HepG2 (cell line): ENCODE results near the gene RTN4RL2. TPM values are rescaled to one million over a fixed set of nuclear protein-coding genes. Genes with fewer than 3 reads are reported as not detected.

ENCODE experiments used
- FOXP1 ChIP-seq, 2 experiments: fragments of 450-650 bp in 1 of 2; IDR thresholded peaks; 2 replicates each; pipeline ENCODE4 v1.6.1; 2017 to 2018; ENCODE audit warnings: antibody characterized with exemption in 1 of 2
- GTF3A ChIP-seq: sonication (generic); formaldehyde crosslinking; conservative IDR thresholded peaks from 2 replicates; pipeline ENCODE4 v1.4.0; 2020; ENCODE audit warnings: mild to moderate bottlenecking, missing genetic modification reagents
- MAF1 ChIP-seq: sonication (generic); formaldehyde crosslinking; IDR thresholded peaks from 2 replicates; pipeline ENCODE4 v1.5.0; 2020; ENCODE audit warnings: missing genetic modification reagents, borderline replicate concordance
- PHB2 ChIP-seq: fragments of 450-650 bp; IDR thresholded peaks from 2 replicates; pipeline ENCODE4 v1.6.1; 2018; ENCODE audit not compliant: partially characterized antibody
- PITX1 ChIP-seq: sonication (generic); formaldehyde crosslinking; IDR thresholded peaks from 2 replicates; pipeline ENCODE4 v1.5.1; 2020; ENCODE audit warnings: mild to moderate bottlenecking, missing genetic modification reagents
- POLR2A ChIP-seq, 2 experiments: IDR thresholded peaks; 2 replicates each; pipeline ENCODE4 v1.6.1; 2011; ENCODE audit warnings: low read depth in 2 of 2, low read length in 2 of 2, mild to moderate bottlenecking in 1 of 2, moderate library complexity in 1 of 2; ENCODE audit not compliant: insufficient read depth in 1 of 2
- PRPF4 ChIP-seq: fragments of 200-400 bp; formaldehyde crosslinking; IDR thresholded peaks from 2 replicates; pipeline ENCODE4 v1.6.1; 2016; ENCODE audit warnings: low read length, low read depth; ENCODE audit not compliant: poor library complexity, severe bottlenecking
- SMAD3 ChIP-seq: sonication (generic); formaldehyde crosslinking; IDR thresholded peaks from 2 replicates; pipeline ENCODE4 v1.4.0; 2020; ENCODE audit warnings: missing genetic modification reagents
- SMAD9 ChIP-seq: sonication (generic); formaldehyde crosslinking; IDR thresholded peaks from 2 replicates; pipeline ENCODE4 v1.5.1; 2020; ENCODE audit warnings: mild to moderate bottlenecking, missing genetic modification reagents
- ZNF24 ChIP-seq: fragments of 450-650 bp; IDR thresholded peaks from 2 replicates; pipeline ENCODE4 v1.6.1; 2017; ENCODE audit warnings: antibody characterized with exemption, mild to moderate bottlenecking
- ZNF33B ChIP-seq: sonication (generic); formaldehyde crosslinking; IDR thresholded peaks from 2 replicates; pipeline ENCODE4 v1.5.1; 2020; ENCODE audit warnings: mild to moderate bottlenecking, missing genetic modification reagents
- ZNF496 ChIP-seq: sonication (generic); formaldehyde crosslinking; IDR thresholded peaks from 2 replicates; pipeline ENCODE4 v1.8.1; 2023; ENCODE audit warnings: mild to moderate bottlenecking, moderate library complexity, missing genetic modification reagents; ENCODE audit not compliant: insufficient replicate concordance
- polyA plus RNA-seq, 8 experiments: library from polyadenylated mRNA; depleted of rRNA in 3 of 8; stranded (reverse) in 7 of 8; unstranded in 1 of 8; fragments of >200 nt; fragmentation: Illumina TruSeq in 4 of 8; extraction: Trizol in 4 of 8; gene quantifications; 2 replicates each; pipeline versions ENCODE4 v1.2.1 to v1.2.3, GENCODE V29; 2011 to 2016; ENCODE audit warnings: low read depth in 4 of 8, missing spikeins in 1 of 8, mixed read lengths in 1 of 8; ENCODE audit not compliant: insufficient read depth in 1 of 8
- total RNA-seq, 5 experiments: library from RNA; depleted of rRNA; stranded (reverse); fragments of >200 nt; fragmentation: Illumina TruSeq; extraction: Trizol; gene quantifications; 2 replicates each; pipeline ENCODE4 v1.2.3, GENCODE V29; 2016; ENCODE audit warnings: low read depth in 1 of 5
- TF ChIP-seq, protein P1 (sequence below): sonication (generic); formaldehyde crosslinking; IDR thresholded peaks from 2 replicates; pipeline ENCODE4 v1.4.0; 2020; ENCODE audit warnings: missing genetic modification reagents, borderline replicate concordance
- TF ChIP-seq, protein P2 (sequence below): sonication (generic); formaldehyde crosslinking; IDR thresholded peaks from 2 replicates; pipeline ENCODE4 v1.4.0; 2020; ENCODE audit warnings: missing genetic modification reagents
- TF ChIP-seq, protein P3 (sequence below): IDR thresholded peaks from 2 replicates; pipeline ENCODE4 v1.6.1; 2012; ENCODE audit warnings: inconsistent platforms
- TF ChIP-seq, protein P4 (sequence below): sonication (generic); formaldehyde crosslinking; IDR thresholded peaks from 2 replicates; pipeline ENCODE4 v1.4.0; 2020; ENCODE audit warnings: missing genetic modification reagents, mild to moderate bottlenecking, borderline replicate concordance
- TF ChIP-seq, protein P5 (sequence below): sonication (generic); formaldehyde crosslinking; IDR thresholded peaks from 2 replicates; pipeline ENCODE4 v1.9.0; 2022; ENCODE audit warnings: low read depth, missing genetic modification reagents

The RTN4RL2 gene
- total and polyA plus RNA-seq, 2 of the 13 experiments (the other 11 are each of a cell fraction or from before 2014, with no cell fraction given): 1.3 to 4.3 TPM

DNA sequence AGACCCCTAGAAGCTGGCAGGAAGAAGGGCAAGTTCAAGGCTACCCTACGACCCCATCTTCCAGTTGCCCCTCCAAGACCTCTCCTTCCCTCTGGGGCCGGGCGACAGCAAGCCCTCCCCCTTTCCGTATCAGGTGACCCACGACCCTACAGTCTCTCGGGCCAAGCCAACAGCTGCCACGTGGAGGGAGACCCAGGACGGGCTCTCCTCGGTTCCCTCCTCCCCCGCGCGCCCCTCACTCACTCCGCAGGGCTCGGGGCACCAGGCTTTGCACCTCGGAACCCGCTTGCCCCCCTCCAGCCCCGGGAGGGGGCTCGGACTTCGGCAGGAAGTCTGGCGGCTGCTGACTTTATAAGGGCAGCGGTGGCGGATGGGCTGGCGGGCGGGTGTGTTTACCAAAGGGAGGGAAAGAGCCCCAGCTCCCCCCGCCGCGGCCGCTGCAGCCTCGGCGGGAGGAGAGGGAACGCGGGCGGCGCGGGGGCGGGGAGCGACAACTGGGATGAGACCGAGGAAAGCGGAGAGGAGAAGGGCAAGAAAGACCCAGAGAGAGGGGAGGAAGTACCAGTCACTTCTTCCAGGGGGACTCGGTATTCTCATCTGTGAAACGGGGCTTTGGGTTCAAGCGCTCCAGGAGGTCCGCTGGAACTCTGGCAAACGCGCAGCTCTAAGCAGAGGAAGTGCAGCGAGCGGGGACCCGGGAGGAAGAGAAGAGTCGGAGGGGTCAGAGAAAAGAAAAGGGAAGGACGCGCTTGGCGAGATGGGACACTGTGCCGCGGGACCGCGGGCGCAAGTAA lies 54.4 kb downstream of the RTN4RL2 start (continued):
- TF ChIP-seq, protein P1, sequence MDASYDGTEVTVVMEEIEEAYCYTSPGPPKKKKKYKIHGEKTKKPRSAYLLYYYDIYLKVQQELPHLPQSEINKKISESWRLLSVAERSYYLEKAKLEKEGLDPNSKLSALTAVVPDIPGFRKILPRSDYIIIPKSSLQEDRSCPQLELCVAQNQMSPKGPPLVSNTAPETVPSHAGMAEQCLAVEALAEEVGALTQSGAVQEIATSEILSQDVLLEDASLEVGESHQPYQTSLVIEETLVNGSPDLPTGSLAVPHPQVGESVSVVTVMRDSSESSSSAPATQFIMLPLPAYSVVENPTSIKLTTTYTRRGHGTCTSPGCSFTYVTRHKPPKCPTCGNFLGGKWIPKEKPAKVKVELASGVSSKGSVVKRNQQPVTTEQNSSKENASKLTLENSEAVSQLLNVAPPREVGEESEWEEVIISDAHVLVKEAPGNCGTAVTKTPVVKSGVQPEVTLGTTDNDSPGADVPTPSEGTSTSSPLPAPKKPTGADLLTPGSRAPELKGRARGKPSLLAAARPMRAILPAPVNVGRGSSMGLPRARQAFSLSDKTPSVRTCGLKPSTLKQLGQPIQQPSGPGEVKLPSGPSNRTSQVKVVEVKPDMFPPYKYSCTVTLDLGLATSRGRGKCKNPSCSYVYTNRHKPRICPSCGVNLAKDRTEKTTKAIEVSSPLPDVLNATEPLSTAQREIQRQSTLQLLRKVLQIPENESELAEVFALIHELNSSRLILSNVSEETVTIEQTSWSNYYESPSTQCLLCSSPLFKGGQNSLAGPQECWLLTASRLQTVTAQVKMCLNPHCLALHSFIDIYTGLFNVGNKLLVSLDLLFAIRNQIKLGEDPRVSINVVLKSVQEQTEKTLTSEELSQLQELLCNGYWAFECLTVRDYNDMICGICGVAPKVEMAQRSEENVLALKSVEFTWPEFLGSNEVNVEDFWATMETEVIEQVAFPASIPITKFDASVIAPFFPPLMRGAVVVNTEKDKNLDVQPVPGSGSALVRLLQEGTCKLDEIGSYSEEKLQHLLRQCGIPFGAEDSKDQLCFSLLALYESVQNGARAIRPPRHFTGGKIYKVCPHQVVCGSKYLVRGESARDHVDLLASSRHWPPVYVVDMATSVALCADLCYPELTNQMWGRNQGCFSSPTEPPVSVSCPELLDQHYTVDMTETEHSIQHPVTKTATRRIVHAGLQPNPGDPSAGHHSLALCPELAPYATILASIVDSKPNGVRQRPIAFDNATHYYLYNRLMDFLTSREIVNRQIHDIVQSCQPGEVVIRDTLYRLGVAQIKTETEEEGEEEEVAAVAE (CRISPR knock-in tag): peak; percentile 62
- TF ChIP-seq PHB2 (no peak), MAF1 (no peak), SMAD3 (CRISPR knock-in tag) (no peak), ZNF24 (no peak), ZNF33B (CRISPR knock-in tag) (0 out of 2 replicates have a peak, but pooled peaks have one; percentile 19), PRPF4 (no peak), FOXP1 (IDR thresholded peaks at IDR 0.05) (no peak), FOXP1 (CRISPR knock-in tag; IDR thresholded peaks at IDR 0.05) (peak; percentile 49; the same call in 1 of the 2 replicates), SMAD9 (CRISPR knock-in tag) (no peak; the same call in 1 of the 2 replicates), GTF3A (no peak), PITX1 (CRISPR knock-in tag) (no peak), POLR2A (IDR thresholded peaks at IDR 0.05; ENCODE audit: insufficient read depth in 1 of 2, low read depth in 2 of 2, low read length in 2 of 2) (peak in 1 of 2 experiments; percentile 73; a peak in 2 of 4 replicates), ZNF496 (CRISPR knock-in tag) (no peak)
- TF ChIP-seq, protein P2, sequence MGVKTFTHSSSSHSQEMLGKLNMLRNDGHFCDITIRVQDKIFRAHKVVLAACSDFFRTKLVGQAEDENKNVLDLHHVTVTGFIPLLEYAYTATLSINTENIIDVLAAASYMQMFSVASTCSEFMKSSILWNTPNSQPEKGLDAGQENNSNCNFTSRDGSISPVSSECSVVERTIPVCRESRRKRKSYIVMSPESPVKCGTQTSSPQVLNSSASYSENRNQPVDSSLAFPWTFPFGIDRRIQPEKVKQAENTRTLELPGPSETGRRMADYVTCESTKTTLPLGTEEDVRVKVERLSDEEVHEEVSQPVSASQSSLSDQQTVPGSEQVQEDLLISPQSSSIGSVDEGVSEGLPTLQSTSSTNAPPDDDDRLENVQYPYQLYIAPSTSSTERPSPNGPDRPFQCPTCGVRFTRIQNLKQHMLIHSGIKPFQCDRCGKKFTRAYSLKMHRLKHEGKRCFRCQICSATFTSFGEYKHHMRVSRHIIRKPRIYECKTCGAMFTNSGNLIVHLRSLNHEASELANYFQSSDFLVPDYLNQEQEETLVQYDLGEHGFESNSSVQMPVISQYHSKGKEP: no peak
- TF ChIP-seq, protein P3, sequence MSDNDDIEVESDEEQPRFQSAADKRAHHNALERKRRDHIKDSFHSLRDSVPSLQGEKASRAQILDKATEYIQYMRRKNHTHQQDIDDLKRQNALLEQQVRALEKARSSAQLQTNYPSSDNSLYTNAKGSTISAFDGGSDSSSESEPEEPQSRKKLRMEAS: peak; percentile 92
- TF ChIP-seq, protein P4, sequence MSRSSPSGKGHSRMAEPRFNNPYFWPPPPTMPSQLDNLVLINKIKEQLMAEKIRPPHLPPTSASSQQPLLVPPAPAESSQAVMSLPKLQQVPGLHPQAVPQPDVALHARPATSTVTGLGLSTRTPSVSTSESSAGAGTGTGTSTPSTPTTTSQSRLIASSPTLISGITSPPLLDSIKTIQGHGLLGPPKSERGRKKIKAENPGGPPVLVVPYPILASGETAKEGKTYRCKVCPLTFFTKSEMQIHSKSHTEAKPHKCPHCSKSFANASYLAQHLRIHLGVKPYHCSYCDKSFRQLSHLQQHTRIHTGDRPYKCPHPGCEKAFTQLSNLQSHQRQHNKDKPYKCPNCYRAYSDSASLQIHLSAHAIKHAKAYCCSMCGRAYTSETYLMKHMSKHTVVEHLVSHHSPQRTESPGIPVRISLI: no peak
- TF ChIP-seq, protein P5, sequence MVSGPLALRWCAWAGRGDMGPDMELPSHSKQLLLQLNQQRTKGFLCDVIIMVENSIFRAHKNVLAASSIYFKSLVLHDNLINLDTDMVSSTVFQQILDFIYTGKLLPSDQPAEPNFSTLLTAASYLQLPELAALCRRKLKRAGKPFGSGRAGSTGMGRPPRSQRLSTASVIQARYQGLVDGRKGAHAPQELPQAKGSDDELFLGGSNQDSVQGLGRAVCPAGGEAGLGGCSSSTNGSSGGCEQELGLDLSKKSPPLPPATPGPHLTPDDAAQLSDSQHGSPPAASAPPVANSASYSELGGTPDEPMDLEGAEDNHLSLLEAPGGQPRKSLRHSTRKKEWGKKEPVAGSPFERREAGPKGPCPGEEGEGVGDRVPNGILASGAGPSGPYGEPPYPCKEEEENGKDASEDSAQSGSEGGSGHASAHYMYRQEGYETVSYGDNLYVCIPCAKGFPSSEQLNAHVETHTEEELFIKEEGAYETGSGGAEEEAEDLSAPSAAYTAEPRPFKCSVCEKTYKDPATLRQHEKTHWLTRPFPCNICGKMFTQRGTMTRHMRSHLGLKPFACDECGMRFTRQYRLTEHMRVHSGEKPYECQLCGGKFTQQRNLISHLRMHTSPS (CRISPR knock-in tag): peak; percentile 39; the same call in 1 of the 2 replicates
